PC-3 (cell line): ENCODE results near the gene CFAP45.

Experiments
- CTCF ChIP-seq: fragments of 300-600 bp; sonication (generic); conservative IDR thresholded peaks from 2 replicates; pipeline ENCODE4 v1.5.1; 2017; ENCODE audit warnings: antibody characterized with exemption, low read depth, mild to moderate bottlenecking, low read length
- EZH2 ChIP-seq: fragments of 300-600 bp; sonication (generic); IDR thresholded peaks from one replicate; pipeline ENCODE4 v1.6.1; 2017; ENCODE audit warnings: antibody characterized with exemption, mild to moderate bottlenecking, low read length; ENCODE audit not compliant: unreplicated experiment
- EZH2phosphoT487 ChIP-seq: fragments of 300-600 bp; sonication (generic); IDR thresholded peaks from 2 replicates; pipeline ENCODE4 v1.6.1; 2018; ENCODE audit warnings: mild to moderate bottlenecking, antibody characterized with exemption, low read length, borderline replicate concordance

- TF ChIP-seq CTCF (no peak), EZH2phosphoT487 (no peak), EZH2 (no peak)
Measured at GRCh38 chr1:159872891-159873290, 27.1 kb downstream of the CFAP45 start.
